Panc1 (cell line): ENCODE results near the gene EGFR.

Experiments
- SIN3A ChIP-seq: IDR thresholded peaks from 2 replicates; pipeline ENCODE4 v1.6.1; 2012; ENCODE audit warnings: low read depth, mild to moderate bottlenecking, low read length, moderate library complexity, borderline replicate concordance; ENCODE audit not compliant: insufficient read depth
- TF ChIP-seq, protein P1 (sequence below), 2 experiments: IDR thresholded peaks; 2 replicates each; pipeline ENCODE4 v1.6.1; 2011 to 2012; ENCODE audit warnings: low read depth in 2 of 2, control low read depth in 1 of 2, low read length in 1 of 2, mild to moderate bottlenecking in 1 of 2, moderate library complexity in 1 of 2; ENCODE audit not compliant: insufficient read depth in 1 of 2

DNA sequence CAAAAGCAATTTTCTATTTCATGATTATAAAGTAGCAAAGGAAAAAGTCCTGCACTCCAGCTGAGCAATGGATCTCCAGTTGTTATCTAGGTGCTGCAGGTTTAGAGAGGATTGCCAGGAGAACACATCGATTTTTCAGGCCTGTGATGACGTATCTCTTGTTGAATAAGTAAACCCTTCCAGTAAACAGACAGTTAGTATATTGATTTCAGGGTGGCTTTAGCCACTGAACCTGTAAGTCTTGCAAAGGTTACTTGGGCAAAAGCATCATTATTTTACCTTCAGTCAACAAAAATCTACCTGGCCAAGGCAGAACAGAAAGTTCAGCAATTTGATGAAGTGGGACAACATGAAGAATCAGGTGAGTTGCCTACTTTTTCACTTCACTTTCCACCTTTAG, 12.3 kb downstream of the EGFR start:
- TF ChIP-seq, protein P1, sequence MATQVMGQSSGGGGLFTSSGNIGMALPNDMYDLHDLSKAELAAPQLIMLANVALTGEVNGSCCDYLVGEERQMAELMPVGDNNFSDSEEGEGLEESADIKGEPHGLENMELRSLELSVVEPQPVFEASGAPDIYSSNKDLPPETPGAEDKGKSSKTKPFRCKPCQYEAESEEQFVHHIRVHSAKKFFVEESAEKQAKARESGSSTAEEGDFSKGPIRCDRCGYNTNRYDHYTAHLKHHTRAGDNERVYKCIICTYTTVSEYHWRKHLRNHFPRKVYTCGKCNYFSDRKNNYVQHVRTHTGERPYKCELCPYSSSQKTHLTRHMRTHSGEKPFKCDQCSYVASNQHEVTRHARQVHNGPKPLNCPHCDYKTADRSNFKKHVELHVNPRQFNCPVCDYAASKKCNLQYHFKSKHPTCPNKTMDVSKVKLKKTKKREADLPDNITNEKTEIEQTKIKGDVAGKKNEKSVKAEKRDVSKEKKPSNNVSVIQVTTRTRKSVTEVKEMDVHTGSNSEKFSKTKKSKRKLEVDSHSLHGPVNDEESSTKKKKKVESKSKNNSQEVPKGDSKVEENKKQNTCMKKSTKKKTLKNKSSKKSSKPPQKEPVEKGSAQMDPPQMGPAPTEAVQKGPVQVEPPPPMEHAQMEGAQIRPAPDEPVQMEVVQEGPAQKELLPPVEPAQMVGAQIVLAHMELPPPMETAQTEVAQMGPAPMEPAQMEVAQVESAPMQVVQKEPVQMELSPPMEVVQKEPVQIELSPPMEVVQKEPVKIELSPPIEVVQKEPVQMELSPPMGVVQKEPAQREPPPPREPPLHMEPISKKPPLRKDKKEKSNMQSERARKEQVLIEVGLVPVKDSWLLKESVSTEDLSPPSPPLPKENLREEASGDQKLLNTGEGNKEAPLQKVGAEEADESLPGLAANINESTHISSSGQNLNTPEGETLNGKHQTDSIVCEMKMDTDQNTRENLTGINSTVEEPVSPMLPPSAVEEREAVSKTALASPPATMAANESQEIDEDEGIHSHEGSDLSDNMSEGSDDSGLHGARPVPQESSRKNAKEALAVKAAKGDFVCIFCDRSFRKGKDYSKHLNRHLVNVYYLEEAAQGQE (IDR thresholded peaks at IDR 0.05; ENCODE audit: insufficient read depth in 1 of 2, low read depth in 2 of 2, low read length in 1 of 2) = no peak
- no peak for TF ChIP-seq SIN3A
